ENCODE measurements around the gene CRACR2A. TPM values are rescaled to one million over a fixed set of nuclear protein-coding genes. Genes with fewer than 3 reads are reported as not detected.

The CRACR2A gene, protein sequence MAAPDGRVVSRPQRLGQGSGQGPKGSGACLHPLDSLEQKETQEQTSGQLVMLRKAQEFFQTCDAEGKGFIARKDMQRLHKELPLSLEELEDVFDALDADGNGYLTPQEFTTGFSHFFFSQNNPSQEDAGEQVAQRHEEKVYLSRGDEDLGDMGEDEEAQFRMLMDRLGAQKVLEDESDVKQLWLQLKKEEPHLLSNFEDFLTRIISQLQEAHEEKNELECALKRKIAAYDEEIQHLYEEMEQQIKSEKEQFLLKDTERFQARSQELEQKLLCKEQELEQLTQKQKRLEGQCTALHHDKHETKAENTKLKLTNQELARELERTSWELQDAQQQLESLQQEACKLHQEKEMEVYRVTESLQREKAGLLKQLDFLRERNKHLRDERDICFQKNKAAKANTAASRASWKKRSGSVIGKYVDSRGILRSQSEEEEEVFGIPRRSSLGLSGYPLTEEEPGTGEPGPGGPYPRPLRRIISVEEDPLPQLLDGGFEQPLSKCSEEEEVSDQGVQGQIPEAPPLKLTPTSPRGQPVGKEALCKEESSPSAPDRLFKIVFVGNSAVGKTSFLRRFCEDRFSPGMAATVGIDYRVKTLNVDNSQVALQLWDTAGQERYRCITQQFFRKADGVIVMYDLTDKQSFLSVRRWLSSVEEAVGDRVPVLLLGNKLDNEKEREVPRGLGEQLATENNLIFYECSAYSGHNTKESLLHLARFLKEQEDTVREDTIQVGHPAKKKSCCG
- total RNA-seq: 4.7 TPM
- long read RNA-seq, partial matches to known transcripts: 1 of 6 reads
- long read RNA-seq, other reads (novel, unspliced or antisense): 5 of 6 reads

- no peak for DNase-seq (ENCODE audit: low spot score)
Observed at GRCh38 chr12:3752741-3753486, at the start of gene CRACR2A. CRACR2A (minus strand) TSS chr12:3753109; CDS start chr12:3696999, 56,110 bp downstream.

DNA sequence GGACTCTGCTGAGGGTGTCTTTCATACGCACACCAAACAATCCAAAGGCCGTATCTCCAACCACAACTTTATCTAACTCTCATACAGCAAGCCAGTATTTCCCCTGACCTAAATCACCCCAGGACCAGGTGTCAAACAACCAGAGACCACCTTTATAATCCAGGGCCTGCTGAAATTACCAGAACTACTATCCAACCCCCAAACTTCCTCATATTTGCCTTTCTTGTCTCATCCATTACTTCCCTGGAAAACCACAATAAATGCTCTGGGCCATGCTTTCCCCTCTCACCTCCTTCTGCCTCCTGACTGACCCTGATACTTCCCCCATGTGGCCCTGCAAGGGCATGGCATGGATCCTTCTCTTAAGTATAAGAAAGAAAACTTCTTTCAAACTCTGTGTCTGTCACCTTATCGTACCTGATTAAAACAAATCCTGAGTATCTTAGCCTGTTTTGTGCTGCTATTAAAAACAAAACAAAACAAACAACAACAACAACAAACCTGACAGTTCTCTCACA, 44.7 kb upstream of the CRACR2A start:
- no peak for DNase-seq (ENCODE audit: low spot score)

DNA sequence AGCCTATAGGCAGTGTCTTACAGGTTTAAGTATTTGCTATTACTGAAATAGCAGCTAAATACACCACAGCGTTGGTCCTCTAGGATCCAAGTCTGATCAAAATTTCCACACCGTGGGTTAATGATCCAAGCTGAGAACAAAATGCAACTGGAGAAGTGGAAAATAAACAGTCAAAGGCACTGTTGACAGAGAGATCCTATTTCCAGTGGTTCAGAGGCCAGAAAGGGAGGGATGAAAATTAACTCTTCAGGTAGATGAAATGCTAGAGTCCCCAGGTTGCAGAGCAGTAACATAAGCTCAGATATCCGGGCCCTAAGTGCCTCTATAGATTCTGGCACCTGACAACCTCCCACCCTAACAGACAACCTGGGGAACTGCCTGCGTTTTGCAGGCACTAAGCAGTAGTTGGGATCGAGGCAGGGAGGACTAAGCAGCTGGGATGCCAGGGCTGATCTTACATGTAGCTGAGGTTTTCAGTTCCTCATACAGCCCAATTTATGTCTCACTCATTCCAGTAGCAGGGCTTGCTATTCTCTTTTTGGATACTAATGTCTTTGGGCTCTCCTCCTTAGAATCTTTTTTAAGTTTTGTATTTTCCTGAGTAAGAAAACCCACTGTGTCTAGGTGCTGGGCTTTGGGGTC, 42.7 kb upstream of the CRACR2A start:
- DNase-seq (ENCODE audit: low spot score): no peak

DNA sequence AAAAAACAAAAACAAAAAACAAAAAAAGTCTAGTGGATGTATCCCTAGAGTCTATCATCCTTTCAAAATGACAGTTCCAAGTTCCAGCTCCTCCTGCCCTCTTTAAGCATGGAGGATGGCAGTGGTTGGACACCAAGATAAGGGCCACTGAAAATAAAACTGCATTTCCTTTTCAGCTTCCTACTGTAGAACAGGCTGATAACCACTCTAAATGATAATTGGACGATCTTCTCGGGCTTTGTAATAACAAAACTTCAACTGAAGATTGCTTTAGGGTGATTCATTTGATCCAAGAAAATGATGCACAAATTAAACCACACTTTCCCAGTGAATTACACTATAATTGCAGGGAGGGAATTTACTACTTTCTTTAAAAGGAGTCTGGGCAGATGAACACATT, 42.2 kb upstream of the CRACR2A start:
- DNase-seq (ENCODE audit: low spot score): no peak

DNA sequence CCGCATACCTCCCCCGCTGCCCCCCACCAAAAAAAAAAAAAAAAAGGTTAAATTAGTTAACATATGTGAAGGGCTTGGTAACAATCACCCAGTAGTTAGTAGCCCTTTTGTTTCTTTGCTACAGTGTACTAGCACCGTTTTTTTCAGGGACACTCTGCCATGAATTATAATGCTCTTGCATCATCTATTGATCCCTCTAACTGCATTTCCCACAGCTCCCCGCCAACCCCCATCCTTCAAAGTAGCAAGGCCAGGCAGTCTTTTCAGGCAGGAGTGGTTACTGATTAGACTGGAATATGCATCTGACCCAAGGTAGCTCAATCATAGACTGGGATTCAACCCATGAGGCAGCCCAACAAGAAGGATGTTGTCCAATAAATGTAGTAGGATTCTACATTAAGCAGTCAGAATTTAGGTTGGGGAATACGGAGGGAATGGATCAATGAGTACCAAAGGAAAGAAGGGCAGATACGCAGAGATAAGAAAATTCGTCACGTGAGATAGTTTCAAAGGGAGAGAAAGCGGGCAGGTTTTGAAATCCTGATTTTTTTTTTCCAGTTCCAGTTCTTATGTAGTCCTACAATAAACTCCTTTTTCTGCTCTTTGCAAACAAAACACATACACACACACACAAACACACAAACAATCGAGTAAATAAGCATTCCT, 39.8 kb upstream of the CRACR2A start:
- no peak for DNase-seq (ENCODE audit: low spot score)

GRCh38 chr12:3791256-3791874, 38.5 kb upstream of the CRACR2A start:
- DNase-seq (ENCODE audit: low spot score): no peak

- DNase-seq (ENCODE audit: low spot score): no peak
Observed at GRCh38 chr12:3790642-3791041, 37.7 kb upstream of the CRACR2A start.

- DNase-seq (ENCODE audit: low spot score): no peak
Observed at GRCh38 chr12:3789838-3790237, 36.9 kb upstream of the CRACR2A start.

- no peak for DNase-seq (ENCODE audit: low spot score)
Observed at GRCh38 chr12:3777206-3777809, 24.4 kb upstream of the CRACR2A start.

GRCh38 chr12:3775385-3776035, 22.6 kb upstream of the CRACR2A start:
- no peak for DNase-seq (ENCODE audit: low spot score)

- DNase-seq (ENCODE audit: low spot score): no peak
Observed at GRCh38 chr12:3772380-3772779, 19.5 kb upstream of the CRACR2A start.

- no peak for DNase-seq (ENCODE audit: low spot score)
Observed at GRCh38 chr12:3771853-3772252, 18.9 kb upstream of the CRACR2A start.

- no peak for DNase-seq (ENCODE audit: low spot score)
Observed at GRCh38 chr12:3770891-3771290, 18.0 kb upstream of the CRACR2A start.

GRCh38 chr12:3768911-3769447, 16.1 kb upstream of the CRACR2A start:
- no peak for DNase-seq (ENCODE audit: low spot score)

DNA sequence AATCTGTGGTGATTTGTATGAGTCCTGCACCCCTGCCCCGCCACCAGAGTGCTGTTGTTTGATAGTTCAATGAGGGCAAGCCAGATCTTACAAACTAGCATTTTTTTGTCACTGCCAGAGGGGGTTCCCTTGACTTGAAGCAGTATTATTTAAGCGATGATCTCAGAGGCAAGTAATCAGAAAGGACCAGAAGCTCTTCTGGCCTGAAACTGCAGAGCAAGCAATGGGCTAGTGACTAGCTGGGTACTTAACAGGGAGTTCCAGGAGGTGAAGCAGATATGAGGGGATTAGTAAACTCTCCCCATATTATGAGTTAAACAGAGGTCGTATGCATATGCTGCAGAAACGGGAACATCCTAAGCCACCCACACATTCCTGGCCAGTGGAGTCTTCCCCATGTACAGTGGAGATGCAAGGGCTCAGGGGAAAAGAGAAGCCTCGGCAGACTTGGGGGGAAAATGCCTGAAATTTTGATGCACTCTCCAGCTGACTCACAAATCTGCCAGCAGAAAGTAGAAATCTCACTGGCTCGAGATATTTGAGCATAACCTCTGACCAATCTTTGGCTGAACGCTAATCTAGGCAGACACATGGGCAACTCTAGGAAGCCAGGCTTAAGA, 8.3 kb upstream of the CRACR2A start:
- no peak for DNase-seq (ENCODE audit: low spot score)

GRCh38 chr12:3759878-3760277, 7.0 kb upstream of the CRACR2A start:
- DNase-seq (ENCODE audit: low spot score): no peak

GRCh38 chr12:3757261-3757660, 4.4 kb upstream of the CRACR2A start:
- DNase-seq (ENCODE audit: low spot score): no peak

DNA sequence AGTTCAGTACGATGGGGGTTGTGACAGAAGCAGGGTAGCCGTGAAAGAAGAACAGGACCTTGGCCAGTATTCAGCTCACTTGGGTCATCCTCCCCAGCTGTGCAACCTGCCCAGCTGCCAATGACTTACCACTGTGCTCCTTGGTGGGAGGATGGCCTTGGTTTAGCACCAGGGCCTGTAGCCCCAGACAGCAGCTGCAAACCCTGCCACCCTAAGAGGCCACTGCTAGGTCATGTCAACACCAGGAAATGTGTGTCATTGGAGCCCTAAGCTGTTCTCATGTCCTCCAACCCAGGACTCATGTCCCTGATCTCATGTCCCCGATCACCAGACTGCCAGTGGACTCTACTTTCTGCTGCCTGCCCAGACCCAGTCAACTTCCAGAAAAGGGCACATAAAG, 3.0 kb upstream of the CRACR2A start:
- no peak for DNase-seq (ENCODE audit: low spot score)
